K562 (cell line): ENCODE measurements around the gene EFEMP2. TPM values are rescaled to one million over a fixed set of nuclear protein-coding genes. Genes with fewer than 3 reads are reported as not detected.

Experiments used
- DPF2 ChIP-seq: fragments of 450-650 bp; IDR thresholded peaks from 2 replicates; pipeline ENCODE4 v1.6.1; 2016
- E2F4 ChIP-seq: sonication (generic); formaldehyde crosslinking; IDR thresholded peaks from 2 replicates; pipeline ENCODE4 v1.8.0; 2022; ENCODE audit warnings: mild to moderate bottlenecking, low read depth, missing genetic modification reagents
- ELK1 ChIP-seq: sonication (generic); formaldehyde crosslinking; IDR thresholded peaks from 2 replicates; pipeline ENCODE4 v1.8.1; 2022; ENCODE audit warnings: missing genetic modification reagents
- FOXA3 ChIP-seq, 2 experiments: fragments of 450-650 bp in 1 of 2; sonication (generic) in 1 of 2; formaldehyde crosslinking; IDR thresholded peaks in 1 of 2; conservative IDR thresholded peaks in 1 of 2; 2 replicates each; pipeline versions ENCODE4 v1.4.0 to v1.8.0; 2020 to 2022; ENCODE audit warnings: mild to moderate bottlenecking in 2 of 2, missing genetic modification reagents in 1 of 2
- GABPB2 ChIP-seq: fragments of 250-450 bp; sonication (Bioruptor Pico); conservative IDR thresholded peaks from 2 replicates; pipeline ENCODE4 v1.5.1; 2021; ENCODE audit warnings: mild to moderate bottlenecking
- GTF2E2 ChIP-seq: fragments of 200-800 bp; sonication (Bioruptor generic); IDR thresholded peaks from 2 replicates; pipeline ENCODE4 v1.6.1; 2016; ENCODE audit warnings: missing genetic modification characterization, missing compliant biosample characterization
- IRF1 ChIP-seq: sonication (generic); formaldehyde crosslinking; IDR thresholded peaks from 2 replicates; pipeline ENCODE4 v1.8.0; 2022; ENCODE audit warnings: missing genetic modification reagents, mild to moderate bottlenecking, borderline replicate concordance
- IRF2 ChIP-seq: sonication (generic); formaldehyde crosslinking; IDR thresholded peaks from 2 replicates; pipeline ENCODE4 v1.8.1; 2022; ENCODE audit warnings: mild to moderate bottlenecking, missing genetic modification reagents
- KLF13 ChIP-seq: fragments of 450-650 bp; IDR thresholded peaks from 2 replicates; pipeline ENCODE4 v1.6.1; 2016; ENCODE audit warnings: missing genetic modification characterization, low read depth, mild to moderate bottlenecking, missing compliant biosample characterization, moderate library complexity, borderline replicate concordance
- MLX ChIP-seq, 2 experiments: fragments of 450-650 bp in 1 of 2; sonication (generic) in 1 of 2; formaldehyde crosslinking; conservative IDR thresholded peaks; 2 replicates each; pipeline versions ENCODE4 v1.4.0 to v1.8.1; 2020 to 2022; ENCODE audit warnings: mild to moderate bottlenecking in 1 of 2, missing genetic modification reagents in 1 of 2
- POLR2B ChIP-seq: fragments of 450-650 bp; IDR thresholded peaks from 2 replicates; pipeline ENCODE4 v1.6.1; 2018; ENCODE audit warnings: low read depth; ENCODE audit not compliant: partially characterized antibody
- RAD51 ChIP-seq: fragments of 450-650 bp; IDR thresholded peaks from 2 replicates; pipeline ENCODE4 v1.7.1; 2016; ENCODE audit warnings: low read depth, mild to moderate bottlenecking, borderline replicate concordance
- ZNF224 ChIP-seq: sonication (generic); formaldehyde crosslinking; IDR thresholded peaks from 2 replicates; pipeline ENCODE4 v1.8.0; 2022; ENCODE audit warnings: mild to moderate bottlenecking, missing genetic modification reagents
- ZNF280B ChIP-seq: fragments of 250-450 bp; sonication (Bioruptor Pico); IDR thresholded peaks from 2 replicates; pipeline ENCODE4 v1.5.1; 2021; ENCODE audit warnings: mild to moderate bottlenecking
- ZNF41 ChIP-seq: fragments of 250-450 bp; sonication (Bioruptor Pico); conservative IDR thresholded peaks from 2 replicates; pipeline ENCODE4 v1.4.0; 2020; ENCODE audit warnings: mild to moderate bottlenecking
- ZNF592 ChIP-seq: fragments of 450-650 bp; IDR thresholded peaks from 2 replicates; pipeline ENCODE4 v1.6.1; 2017; ENCODE audit warnings: antibody characterized with exemption, mild to moderate bottlenecking
- polyA plus RNA-seq, 8 experiments: library from polyadenylated mRNA; depleted of rRNA in 4 of 8; stranded (reverse) in 5 of 8; unstranded in 3 of 8; fragments of >200 nt; fragmentation: Nextera tagmentation in 2 of 8; fragmentation: Illumina TruSeq in 1 of 8; extraction: Ambion mirVana in 2 of 8; extraction: Trizol in 1 of 8; gene quantifications; 2 replicates each; pipeline versions ENCODE4 v1.2.1 to v1.2.3, GENCODE V29; 2011 to 2014; ENCODE audit warnings: inconsistent platforms in 1 of 8, missing spikeins in 1 of 8
- total RNA-seq, 7 experiments: library from RNA; depleted of rRNA in 6 of 7; stranded (reverse); fragments of >200 nt in 6 of 7; fragmentation: Illumina TruSeq in 2 of 7; extraction: Trizol in 2 of 7; gene quantifications; 2 replicates each; pipeline versions ENCODE4 v1.2.1 to v1.2.3, GENCODE V29; 2011 to 2021; ENCODE audit warnings: low replicate concordance in 1 of 7

Gene EFEMP2
- total and polyA plus RNA-seq, 9 of the 15 experiments (the other 6 are each of a cell fraction or from before 2014, with no cell fraction given) = 0.07 to 2.9 (median 0.69) TPM; not detected in 1

GRCh38 chr11:65900125-65900898 is 27.7 kb upstream of the EFEMP2 start, which contains the start of gene FOSL1 (continued):
- TF ChIP-seq ZNF592 (no peak), MLX (CRISPR knock-in tag; conservative IDR thresholded peaks at IDR 0.05) (no peak), ZNF224 (CRISPR knock-in tag) (no peak), KLF13 (tag) (peak; percentile 86; the same call in 1 of the 2 replicates), E2F4 (no peak), IRF2 (CRISPR knock-in tag) (no peak; the same call in 1 of the 2 replicates), POLR2B (peak; percentile 82), RAD51 (no peak), IRF1 (CRISPR knock-in tag) (no peak), GTF2E2 (tag) (peak; percentile 75), ZNF41 (no peak), GABPB2 (CRISPR knock-in tag) (no peak), ZNF280B (no peak), DPF2 (no peak), FOXA3 (CRISPR knock-in tag; conservative IDR thresholded peaks at IDR 0.05 in 1 of 2, IDR thresholded peaks at IDR 0.05 in 1 of 2) (no peak), ELK1 (CRISPR knock-in tag) (no peak)
